ENCODE results near the gene NMNAT3. TPM values are rescaled to one million over a fixed set of nuclear protein-coding genes. Genes with fewer than 3 reads are reported as not detected.

Gene NMNAT3
- total RNA-seq, 2 experiments from 2014 or later, result 1.5 to 1.9 TPM

DNA sequence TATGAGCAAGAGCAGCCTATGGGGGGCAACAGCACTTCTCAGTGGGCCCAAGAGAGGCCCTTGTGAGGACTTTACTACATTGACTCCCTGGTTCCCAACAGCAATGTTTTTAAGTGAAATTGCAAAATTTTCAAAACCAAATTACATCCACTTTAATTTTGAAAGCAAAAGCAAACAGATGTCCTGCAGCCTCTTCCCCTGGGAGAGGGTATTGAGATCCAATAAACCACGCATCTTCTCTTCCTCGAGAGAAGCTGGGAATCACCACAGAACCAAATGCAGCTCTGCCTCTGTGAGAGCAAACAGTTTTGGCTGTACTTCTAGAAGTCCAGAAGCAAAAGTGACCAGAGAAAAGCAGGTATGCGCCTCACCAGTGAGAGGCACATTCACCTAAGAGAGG, 25.2 kb downstream of the NMNAT3 start:
- Mint-ChIP-seq H3K27me3 (no peaks in the 10 kb centered on the region), H3K36me3 (ENCODE audit: low read depth) (no peaks in the 10 kb centered on the region), H3K9me3 (no peaks in the 10 kb centered on the region), H3K27ac (no peak overlapping the region), H3K4me3 (no peak overlapping the region), H3K4me1 (ENCODE audit: low read depth) (no peaks in the 10 kb centered on the region)
- no peak for DNase-seq
- no peak overlapping the region for H3K27ac ChIP-seq (ENCODE audit: low read depth in 1 of 2, low read length in 2 of 2)
- no peak for ATAC-seq (ENCODE audit: poor library complexity)
- no peaks in the 10 kb centered on the region for H3K4me1 ChIP-seq (ENCODE audit: insufficient read depth, low read length)
- intact Hi-C loops (cut with DNase I, micrococcal nuclease), result no loop called here
- POLR2A ChIA-PET, result no interaction called here
- no peak overlapping the region for H3K4me3 ChIP-seq (ENCODE audit: low read length)
- CTCF ChIA-PET, result interaction anchor here (0.7 kb wide), 1 partner anchor 25 kb away, joined by 3 read pairs; the partner anchor contains the start of gene NMNAT3
- no peaks in the 10 kb centered on the region for H3K36me3 ChIP-seq (ENCODE audit: insufficient read depth, low read length)
- no peaks in the 10 kb centered on the region for H3K27me3 ChIP-seq (ENCODE audit: control insufficient read depth in 1 of 2, insufficient read depth in 2 of 2, low read length in 2 of 2)
- no peaks in the 10 kb centered on the region for H3K9me3 ChIP-seq (ENCODE audit: control insufficient read depth in 1 of 2, insufficient read depth in 1 of 2, low read length in 2 of 2)
- TF ChIP-seq, protein P1, sequence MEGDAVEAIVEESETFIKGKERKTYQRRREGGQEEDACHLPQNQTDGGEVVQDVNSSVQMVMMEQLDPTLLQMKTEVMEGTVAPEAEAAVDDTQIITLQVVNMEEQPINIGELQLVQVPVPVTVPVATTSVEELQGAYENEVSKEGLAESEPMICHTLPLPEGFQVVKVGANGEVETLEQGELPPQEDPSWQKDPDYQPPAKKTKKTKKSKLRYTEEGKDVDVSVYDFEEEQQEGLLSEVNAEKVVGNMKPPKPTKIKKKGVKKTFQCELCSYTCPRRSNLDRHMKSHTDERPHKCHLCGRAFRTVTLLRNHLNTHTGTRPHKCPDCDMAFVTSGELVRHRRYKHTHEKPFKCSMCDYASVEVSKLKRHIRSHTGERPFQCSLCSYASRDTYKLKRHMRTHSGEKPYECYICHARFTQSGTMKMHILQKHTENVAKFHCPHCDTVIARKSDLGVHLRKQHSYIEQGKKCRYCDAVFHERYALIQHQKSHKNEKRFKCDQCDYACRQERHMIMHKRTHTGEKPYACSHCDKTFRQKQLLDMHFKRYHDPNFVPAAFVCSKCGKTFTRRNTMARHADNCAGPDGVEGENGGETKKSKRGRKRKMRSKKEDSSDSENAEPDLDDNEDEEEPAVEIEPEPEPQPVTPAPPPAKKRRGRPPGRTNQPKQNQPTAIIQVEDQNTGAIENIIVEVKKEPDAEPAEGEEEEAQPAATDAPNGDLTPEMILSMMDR (IDR thresholded peaks at IDR 0.05), result no peak

DNA sequence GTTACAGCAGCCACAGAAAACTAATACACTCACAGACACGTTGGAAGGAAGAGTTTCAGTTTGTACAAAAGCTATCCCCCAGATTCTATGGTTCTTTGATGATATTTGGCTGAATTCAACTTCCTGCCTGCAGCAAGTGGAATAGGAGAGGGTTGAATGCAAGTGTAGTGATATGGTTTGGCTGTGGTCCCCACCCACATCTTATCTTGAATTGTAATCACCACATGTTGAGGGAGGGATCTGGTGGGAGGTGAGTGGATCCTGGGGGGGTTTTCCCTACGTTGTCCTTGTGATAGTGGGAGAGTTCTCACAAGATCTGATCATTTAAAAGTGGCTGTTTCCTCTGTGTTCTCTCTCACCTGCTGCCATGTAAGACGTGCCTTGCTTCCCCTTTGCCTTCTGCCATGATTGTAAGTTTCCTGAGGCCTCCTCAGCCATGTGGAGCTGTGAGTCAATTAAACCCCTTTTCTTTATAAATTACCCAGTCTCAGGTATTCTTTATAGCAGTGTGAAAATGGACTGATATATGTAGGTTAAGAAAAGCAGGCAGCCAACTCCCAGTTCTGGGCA, 29.8 kb downstream of the NMNAT3 start:
- Mint-ChIP-seq H3K9me3 (peaks cover 2% of the 10 kb centered on the region), H3K36me3 (ENCODE audit: low read depth) (no peaks in the 10 kb centered on the region), H3K4me1 (ENCODE audit: low read depth) (peaks cover 3% of the 10 kb centered on the region), H3K4me3 (no peak overlapping the region), H3K27me3 (no peaks in the 10 kb centered on the region), H3K27ac (no peak overlapping the region)
- intact Hi-C loops (cut with DNase I, micrococcal nuclease), result no loop called here
- Histone ChIP-seq H3K27me3 (ENCODE audit: control insufficient read depth in 1 of 2, insufficient read depth in 2 of 2, low read length in 2 of 2) (no peaks in the 10 kb centered on the region), H3K4me3 (ENCODE audit: low read length) (no peak overlapping the region), H3K36me3 (ENCODE audit: insufficient read depth, low read length) (no peaks in the 10 kb centered on the region), H3K9me3 (ENCODE audit: control insufficient read depth in 1 of 2, insufficient read depth in 1 of 2, low read length in 2 of 2) (no peaks in the 10 kb centered on the region), H3K27ac (ENCODE audit: low read depth in 1 of 2, low read length in 2 of 2) (no peak overlapping the region), H3K4me1 (ENCODE audit: insufficient read depth, low read length) (no peaks in the 10 kb centered on the region)
- DNase-seq (no peak), ATAC-seq (ENCODE audit: poor library complexity) (no peak)
- ChIA-PET CTCF (no interaction called here), POLR2A (no interaction called here)
- TF ChIP-seq, protein P1 (IDR thresholded peaks at IDR 0.05), result no peak

DNA sequence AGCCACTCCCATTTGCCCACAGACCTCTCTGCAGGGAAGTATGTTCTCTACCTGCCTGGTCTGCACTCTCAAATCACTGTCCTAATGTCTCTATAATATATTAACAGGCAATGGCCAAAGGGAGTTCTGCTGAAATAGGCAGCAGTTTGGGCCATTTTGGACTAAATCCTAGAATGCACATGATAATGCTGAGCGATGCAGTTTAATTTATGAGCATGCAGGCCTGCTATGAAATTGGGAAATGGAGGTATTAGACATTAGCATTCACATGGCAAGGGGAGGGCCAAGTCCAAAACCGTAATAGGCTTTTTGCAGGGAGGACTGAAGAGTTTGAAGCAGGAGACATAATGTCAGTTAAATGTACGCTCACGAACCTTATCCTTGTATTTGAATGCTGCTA, 31.3 kb downstream of the NMNAT3 start:
- H3K27ac ChIP-seq (ENCODE audit: low read depth in 1 of 2, low read length in 2 of 2), result no peak overlapping the region
- CTCF ChIA-PET, result no interaction called here
- no peaks in the 10 kb centered on the region for H3K27me3 ChIP-seq (ENCODE audit: control insufficient read depth in 1 of 2, insufficient read depth in 2 of 2, low read length in 2 of 2)
- H3K36me3 Mint-ChIP-seq (ENCODE audit: low read depth), result no peaks in the 10 kb centered on the region
- H3K4me1 Mint-ChIP-seq (ENCODE audit: low read depth), result peaks cover 6% of the 10 kb centered on the region
- peaks cover 2% of the 10 kb centered on the region for H3K9me3 Mint-ChIP-seq
- H3K4me1 ChIP-seq (ENCODE audit: insufficient read depth, low read length), result no peaks in the 10 kb centered on the region
- TF ChIP-seq, protein P1 (IDR thresholded peaks at IDR 0.05), result no peak
- intact Hi-C loops (cut with DNase I, micrococcal nuclease), result no loop called here
- H3K4me3 ChIP-seq (ENCODE audit: low read length), result no peak overlapping the region
- DNase-seq, result no peak
- no peak for ATAC-seq (ENCODE audit: poor library complexity)
- H3K27me3 Mint-ChIP-seq, result no peaks in the 10 kb centered on the region
- no peak overlapping the region for H3K27ac Mint-ChIP-seq
- POLR2A ChIA-PET, result no interaction called here
- no peaks in the 10 kb centered on the region for H3K9me3 ChIP-seq (ENCODE audit: control insufficient read depth in 1 of 2, insufficient read depth in 1 of 2, low read length in 2 of 2)
- no peak overlapping the region for H3K4me3 Mint-ChIP-seq
- no peaks in the 10 kb centered on the region for H3K36me3 ChIP-seq (ENCODE audit: insufficient read depth, low read length)

Measured in CD4-positive, alpha-beta T cell (primary cell).